NCI-H128 (cell line): ENCODE measurements around the gene CILP2.

Source experiments
- DNase-seq: peaks from one replicate; lab custom pipeline; 2025; ENCODE audit not compliant: unreplicated experiment; lab: John Stamatoyannopoulos, UW

The CILP2 gene

DNA sequence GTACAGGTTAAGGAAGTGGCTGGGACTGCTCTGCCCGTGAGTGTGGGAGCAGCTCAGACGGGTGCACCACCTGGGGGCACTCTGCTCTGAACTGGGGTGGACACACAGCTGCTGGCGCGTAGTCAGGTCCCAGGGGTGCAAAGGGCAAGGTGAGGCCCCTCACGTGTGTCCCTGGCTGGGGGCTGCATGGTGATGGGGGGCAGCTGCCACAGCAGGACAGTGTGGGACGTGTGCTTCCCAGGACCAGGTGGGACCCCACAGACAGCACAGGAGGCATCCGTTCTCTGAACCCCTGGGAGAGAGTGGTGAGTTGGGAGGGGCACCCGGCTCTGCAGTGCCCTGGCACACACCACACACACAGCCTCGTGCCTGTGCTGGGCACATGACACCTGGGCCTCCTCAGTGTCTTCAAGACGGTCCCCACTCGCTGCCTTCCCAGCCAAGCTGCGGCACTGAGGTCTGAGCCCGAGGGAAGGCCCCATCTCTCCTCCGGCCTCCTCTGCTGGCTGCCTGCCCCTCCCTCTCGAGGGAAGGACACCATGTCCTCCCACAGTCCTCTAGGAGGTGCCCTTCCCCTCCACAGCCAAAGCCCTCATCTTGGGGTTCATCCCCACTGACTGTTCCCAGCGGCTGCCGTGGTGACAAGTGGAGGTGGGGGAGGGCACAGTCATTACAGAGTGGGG is 24.7 kb downstream of the CILP2 start:
- no peak for DNase-seq

DNA sequence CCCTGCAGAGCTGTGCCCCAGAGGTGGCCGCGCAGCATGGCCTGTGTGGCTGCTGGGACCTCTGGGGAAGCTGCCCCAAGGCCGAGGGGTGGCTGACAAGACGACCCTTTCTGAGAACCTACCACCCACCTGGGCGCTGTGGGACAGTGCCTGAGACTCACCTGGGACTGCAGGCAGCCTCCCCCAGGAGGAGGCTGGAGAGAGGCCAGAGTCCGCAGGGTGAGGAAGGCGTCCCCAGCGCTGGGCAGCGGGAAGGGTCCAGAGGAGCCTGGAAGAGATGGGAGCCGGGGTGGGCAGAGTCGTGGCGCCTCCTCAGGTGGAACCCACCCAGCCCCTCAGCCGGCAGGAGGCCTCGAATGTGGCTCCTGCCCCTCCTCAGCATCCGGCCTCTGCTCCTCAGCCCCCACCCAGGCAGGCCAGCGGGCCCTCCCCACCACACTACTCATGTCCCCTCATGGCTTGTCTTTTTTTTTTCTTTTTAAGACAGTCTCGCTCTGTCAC is 25.3 kb downstream of the CILP2 start:
- DNase-seq = no peak

DNA sequence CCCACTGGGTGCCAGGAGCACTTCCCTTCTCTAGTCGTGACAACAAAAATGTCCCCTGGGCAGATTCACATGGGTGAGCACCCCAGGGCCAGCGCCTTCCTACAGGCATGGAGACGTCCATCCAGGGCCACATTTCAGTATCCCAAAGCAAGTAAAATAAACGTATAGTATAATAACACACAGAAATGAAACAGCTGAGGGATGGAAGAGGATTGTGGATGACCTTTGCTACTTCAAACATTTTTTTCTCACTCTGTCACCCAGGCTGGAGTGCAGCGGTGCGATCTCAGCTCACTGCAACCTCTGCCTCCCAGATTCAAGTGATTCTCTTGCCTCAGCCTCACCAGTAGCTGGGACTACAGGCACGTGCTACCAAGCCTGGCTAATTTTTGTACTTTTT is 28.2 kb downstream of the CILP2 start:
- no peak for DNase-seq

DNA sequence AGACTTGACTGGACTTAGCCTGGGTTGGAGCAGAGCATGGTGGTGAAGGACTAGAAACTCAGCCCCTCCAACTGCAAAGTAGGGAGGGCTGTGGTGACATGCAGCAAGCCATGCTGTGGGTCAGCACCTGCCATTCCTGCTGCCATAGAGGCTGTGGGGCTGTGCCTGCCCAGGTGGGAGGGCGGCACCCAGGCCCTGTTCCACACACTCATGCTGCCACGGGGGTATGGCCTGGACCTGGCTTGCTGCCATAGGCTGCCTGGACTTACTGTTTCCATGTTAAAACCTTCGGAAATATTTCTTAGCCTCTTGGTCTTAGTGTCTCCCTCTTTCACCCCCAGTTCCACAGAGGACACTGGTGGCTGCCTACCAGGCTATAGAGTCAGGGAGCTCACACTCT is 29.3 kb downstream of the CILP2 start:
- DNase-seq = no peak

DNA sequence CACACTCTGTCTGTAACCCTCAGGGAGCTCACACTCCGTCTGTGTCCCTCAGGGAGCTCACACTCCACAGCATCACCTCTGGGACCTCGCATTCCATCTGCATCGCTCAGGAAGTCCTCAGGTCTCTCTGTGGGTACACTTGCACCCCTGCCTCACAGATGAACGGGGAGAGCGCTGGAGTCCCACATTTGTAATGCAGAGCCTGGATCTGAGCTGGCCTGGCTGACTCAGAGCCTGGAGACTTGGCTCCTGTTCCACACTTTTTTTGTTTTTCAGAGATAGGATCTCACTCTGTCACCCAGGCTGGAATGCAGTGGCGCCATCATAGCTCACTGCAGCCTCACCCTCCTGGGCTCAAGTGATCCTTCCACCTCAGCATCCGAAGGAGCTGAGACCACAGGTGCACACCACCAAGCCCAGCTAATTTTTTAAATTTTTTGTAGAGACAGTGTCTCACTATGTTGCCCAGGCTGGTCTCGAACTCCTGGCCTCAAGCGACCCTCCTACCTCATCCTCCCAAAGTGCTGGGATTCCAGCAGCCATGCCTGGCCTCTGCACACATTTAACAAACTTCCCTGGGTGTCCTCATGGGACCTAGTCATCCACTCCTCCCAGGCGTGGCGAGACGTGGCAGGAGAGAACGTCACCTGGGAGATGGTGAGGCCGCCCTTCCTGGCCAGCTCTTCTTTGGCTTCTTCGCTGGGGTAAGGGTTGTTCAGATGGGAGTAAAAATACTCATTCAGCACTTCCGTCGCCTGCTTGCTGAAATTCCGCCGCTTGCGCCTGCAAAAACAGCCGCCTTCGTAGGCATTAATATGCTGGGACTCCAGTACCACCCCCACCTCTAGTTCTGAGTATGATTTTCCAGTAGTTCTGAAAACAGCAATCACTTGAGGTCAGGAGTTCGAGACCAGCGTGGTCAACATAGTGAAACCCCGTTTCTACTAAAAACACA is 31.0 kb downstream of the CILP2 start:
- DNase-seq = no peak

DNA sequence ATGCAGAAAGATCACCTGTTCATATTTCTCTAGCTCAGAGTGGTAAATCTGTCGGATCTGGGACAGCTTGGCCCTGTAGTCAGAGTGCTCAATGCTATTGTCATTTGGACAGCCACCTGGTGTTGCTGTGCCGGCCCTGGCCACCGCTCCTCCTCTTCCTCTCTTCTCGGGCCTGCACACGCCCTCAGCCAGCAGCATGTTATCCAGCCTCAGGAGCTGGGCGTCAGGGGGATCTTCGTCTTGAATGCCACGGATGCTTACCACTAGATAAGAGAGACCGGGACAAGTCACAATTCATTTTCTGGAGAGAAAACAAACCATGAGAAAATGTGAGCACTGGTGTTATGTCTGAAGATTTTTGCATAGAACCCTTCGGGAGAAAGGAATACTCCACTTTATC is 32.5 kb downstream of the CILP2 start:
- no peak for DNase-seq

DNA sequence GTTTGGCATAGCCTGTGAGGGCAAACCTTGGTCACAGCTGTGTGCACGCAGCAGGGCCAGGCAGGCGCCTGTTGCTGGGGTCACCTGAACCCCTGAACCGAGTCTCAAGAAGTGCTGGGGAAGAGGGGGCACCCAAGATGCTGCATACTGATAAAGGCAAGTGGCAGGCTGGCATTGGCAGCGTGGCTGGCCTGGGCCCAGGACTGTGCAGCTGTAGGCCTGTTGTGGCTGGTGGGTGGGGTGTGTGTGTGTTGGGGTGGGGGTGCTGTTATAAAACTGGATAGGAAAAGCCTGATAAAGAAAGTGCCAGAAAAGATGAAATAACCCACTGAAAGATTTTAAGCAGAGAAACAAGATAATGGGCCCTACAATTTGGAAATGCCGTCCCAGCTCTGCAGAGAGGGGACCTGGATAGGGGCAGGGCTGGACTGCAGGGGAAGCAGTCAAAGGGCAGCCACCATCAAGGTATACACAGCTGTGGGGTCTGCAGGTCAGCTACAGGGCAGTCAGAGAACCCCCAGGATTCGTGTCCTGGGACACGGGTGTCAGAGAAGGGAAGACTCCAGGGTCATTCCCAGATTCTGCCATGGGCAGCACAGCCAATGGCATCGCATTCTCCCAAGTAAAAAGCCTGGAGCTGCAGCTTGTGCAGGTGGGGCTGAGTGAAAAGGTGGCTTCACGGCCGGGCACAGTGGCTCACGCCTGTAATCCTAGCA is 33.2 kb downstream of the CILP2 start:
- no peak for DNase-seq

DNA sequence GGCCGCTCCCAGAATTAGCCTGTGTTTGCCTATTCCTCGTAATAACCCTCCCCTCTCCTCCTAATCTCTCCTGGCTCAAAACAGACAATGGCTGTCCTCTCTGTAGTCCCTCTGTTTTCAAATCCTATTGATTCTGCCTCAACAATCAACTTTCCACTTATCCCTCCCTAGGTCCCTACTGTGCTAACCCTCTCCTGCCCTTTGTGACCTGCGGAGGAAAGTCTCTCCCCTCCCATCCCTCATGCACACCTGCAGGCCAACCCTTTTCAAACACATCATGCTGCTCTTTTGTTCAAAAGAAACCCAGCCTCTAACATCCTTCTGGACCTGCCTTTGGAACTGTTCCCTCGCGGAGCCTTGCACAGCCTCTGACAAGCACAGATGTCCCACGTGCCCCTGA is 37.3 kb downstream of the CILP2 start:
- no peak for DNase-seq

DNA sequence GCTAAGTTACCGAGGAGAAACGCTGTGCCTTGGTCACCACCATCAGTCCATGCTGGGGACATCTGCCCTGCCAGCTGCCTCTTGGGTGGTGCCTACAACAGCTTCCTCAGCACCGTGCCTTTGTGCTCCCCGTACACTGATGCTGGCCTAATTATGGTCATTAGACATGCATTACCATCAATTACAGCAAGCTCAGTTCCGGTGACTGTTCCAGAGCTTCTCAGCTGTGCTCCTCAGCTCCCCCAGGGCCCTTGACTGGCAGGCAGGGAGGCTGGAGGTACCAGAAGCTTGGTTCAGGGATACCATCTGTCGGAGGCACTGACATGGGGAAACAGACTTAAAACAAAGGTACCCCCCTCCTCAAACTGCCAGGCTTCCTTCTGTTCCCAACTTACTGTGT is 40.2 kb downstream of the CILP2 start:
- no peak for DNase-seq

DNA sequence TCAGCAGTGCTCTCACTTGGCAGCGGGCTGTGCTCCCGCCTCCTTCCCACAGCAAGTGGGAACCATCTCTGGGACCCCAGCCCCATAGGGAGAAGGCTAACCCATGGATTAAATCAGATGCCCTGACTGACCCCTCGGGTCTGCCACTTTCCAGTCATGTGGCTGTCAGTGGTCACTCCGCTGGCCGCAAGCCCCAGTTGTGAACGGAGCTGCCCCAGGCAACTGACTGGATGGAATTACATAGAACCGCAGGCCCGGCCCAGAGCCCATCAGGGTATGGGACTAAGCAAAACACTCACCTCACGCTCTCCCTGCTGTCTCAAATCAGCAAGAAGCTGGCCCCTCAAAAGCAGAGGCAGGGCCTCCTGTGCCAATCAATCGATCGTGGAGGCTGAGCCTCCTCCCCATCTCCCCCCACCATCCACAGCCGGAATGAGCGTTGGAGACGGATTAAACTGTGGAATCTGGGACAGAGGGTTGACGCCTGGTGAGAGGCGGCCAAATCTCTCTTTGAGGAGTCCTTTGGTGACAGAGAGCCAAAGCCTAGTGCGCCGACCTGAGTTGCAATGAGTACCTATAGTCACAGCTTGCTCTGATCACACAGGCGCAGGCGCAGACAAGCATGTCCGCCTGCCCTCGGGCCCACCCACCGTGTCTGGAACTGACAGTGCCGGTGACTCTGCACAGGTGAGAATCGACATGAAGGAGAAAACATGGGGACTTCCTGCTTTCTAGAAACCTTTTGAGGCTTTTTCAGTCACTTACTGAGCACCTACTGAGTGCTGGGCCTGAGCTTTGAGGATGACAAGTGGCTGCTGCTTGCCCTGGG is 41.7 kb downstream of the CILP2 start:
- no peak for DNase-seq

DNA sequence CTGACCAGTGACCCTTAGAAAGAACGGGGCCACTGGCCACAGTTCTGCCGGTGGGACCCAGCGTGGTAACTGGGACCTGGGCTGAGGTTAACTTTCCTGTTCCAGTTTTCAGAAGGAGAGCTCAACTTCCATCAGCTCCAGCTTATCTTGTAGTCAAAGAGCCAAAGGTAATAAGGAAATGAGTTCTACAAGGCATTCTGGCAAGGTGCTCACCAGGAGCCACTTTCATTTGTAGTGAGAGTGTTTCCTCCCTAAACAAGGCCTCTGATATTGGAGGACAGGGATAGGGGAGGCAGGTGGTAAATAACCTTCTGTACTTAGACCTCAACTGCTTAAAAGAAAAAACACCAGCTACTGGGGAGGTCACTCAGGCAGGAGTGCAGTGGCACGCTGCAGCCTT is 42.4 kb downstream of the CILP2 start:
- DNase-seq = no peak

DNA sequence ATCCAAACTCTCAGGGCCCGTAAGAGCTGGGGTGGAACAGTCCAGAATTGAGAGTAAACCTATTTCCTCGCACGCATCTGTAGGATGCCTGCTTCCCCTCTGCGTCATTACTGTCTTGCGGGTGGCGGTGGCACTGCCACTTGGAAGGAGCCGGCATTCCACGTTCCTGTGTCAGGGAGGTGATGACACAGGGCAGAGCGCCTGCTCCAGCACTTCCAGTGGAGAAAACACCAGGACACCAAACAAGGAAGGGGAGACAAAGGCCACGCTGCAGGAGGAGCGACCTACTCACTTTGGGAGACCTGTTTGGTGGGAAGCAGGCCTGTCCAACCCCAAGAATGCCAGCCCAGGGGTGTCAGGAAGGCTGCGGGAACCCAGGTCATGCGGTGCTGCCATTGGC is 43.3 kb downstream of the CILP2 start:
- DNase-seq = no peak

DNA sequence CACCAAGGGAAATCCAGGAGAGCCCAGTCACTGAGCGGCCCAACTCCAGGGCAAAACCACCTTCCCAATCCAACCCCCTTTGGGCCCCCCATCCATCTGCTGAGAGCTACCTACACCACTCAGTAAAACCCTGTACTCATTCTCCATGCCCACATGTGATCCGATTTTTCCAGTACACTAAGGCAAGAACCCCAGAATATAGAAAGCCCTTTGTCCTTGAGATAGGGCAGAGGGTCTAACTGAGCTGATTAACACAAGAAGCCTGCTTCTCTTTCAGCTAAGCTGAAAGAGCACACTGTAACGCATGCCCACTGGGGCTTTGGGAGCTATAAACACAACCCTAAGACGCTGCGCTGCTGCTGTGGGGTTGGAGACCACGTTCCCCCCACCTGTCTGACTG is 44.4 kb downstream of the CILP2 start:
- DNase-seq = no peak

DNA sequence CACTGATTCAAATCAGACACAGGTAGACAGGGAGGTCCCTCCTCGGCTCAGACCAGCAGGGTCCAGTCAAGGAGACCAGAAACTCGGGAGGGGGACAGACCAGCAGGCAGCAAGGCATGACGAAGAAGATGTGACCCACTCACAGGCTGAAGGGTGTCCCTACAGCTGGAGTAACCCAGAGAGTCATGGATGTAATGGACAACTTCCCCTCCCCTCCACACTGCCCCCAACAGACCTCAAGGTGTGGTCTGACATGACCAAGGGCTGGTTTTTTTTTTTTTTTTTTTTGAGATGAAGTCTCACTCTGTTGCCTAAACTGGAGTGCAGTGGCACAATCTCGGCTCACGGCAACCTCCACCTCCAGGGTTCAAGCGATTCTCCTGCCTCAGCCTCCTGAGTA is 46.3 kb downstream of the CILP2 start:
- no peak for DNase-seq

DNA sequence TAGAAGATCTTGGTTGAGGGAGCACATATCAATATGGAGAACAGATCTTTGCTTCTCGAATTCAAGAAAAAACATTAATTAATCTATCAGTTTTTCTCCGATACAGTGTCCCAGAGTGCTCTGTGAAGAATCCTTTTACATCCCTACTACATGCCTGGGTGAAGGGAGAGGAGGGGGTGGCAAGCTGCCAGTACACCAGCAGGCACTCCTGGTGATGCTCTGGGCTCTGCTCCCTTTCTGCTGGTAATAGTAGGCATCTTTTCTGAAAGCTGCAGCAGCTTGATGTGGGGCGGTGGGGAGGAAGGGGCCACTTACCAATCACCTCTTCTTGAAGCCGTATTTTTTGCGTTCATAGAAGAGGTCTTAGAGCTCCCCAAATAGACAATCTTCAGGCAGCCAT is 49.7 kb downstream of the CILP2 start:
- DNase-seq = no peak

DNA sequence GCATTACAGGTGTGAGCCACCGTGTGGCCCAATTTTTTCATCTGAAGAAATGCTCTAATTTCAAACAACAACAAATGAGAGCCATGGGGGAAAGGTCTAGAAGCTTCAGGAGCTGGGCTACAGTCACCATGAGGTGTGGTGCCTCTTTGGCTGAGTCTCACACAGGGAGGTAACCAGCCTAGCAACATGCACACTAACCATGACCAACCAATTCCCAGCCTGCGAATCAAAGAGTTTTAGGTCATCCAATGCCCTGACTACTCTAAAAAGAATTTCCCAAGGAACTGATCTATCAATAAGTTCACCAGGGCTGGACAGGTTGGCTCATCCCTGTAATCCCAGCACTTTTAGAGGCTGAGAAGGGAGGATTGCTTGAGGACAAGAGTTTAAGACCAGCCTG is 50.5 kb downstream of the CILP2 start:
- DNase-seq = no peak

DNA sequence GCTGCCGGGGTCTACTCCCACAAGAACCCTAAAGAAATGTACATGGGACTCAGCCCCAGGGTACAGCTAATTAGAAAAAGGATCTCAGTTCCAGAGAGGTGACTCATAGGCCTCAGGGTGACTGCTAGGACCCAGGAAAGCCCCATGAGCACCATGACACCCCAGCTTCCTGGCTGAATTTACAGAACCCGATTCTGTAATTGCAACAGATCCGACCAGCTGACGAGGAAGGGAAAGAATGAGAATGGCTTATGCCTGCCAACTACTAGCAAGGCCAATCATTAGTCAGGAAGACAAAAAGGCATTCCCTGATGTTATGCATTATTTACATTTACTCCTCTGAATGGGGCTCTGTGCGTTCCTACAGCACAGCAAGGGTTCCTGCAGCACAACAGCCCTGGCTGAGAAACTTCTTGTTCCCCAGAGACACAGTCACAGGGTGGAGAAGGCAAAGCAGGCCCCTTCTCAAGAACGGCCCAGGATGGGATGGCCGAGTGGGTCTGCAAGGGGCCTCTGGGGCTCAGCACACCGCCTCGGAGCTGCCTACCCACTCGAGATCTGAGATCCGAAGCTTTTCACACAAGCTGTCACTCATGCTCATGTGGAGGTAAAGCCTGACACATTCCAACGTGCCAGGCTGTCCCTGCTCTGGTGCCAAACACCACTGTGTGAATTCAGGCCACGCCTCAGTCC is 53.2 kb downstream of the CILP2 start:
- no peak for DNase-seq

DNA sequence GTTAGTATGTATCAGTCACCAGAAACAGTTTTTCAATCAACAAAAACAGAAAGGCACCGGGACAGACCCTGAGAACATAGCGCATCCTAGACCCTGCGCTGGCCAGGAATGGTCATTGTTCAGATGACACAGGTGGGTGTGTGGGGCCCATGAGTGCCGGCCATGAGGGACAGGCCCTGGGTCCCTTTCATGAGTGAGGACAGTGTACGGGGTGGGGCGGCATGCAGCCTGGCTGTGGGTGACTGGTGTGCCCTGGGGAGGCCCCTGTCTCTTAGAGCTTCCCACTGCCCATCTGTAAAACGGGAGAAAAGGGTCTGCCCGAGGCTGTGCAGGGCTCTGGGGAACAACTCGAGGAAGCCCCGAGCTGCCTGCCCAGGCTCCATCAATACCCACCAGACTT is 54.6 kb downstream of the CILP2 start:
- no peak for DNase-seq

DNA sequence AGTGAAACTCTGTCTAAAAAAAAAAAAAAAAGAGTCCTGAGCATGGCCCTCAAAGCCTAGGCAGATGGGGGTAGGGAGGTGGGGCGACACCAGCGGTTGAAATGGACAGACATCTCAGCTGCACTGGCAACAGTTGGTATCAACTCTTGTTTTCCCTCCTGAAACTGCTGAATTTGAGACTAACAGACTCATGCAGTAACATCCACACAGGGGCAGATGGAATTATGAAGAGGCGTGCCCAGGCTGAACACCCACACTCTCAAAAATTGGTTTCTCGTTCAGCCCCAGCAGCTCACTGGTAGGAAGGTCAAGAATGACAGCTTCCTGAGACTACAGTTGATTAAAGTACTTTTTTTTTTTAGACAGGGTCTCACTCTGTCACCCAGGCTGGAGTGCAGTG is 56.3 kb downstream of the CILP2 start:
- no peak for DNase-seq

DNA sequence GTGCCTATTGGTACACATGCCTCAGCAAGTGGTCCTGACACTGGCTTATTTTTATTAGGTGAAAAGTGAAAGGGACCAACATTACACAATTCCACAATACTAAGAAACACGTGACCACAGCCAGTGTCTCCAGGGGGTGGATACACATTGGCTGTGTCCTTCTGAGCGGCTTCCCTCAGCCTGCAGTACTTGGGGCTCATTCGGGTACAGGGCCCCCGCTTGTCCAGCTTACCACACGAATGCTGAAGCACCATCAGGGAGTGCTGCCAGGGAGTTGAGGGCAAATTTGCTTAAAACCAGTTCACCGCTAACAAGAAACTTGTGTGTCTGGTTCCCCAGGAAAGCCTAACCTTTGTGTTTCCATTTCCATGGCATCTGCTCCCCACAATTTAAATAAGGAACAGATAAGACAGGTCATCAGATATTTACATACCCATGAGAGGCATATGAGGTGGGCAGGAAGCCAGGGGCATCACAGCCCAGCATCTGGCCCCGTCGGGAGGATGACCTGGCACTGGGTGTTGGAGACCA is 57.2 kb downstream of the CILP2 start:
- DNase-seq = no peak
